Stimulated activated CD4-positive, alpha-beta T cell treated with anti-CD3 and anti-CD28 coated beads, TNF-alpha, amount 100 ng/mL, for 4 hours (primary cell): ENCODE data around the gene SIM1.
"Not testable (repeated sequence)": the region's sequence is repeated elsewhere in the genome, so short reads cannot be mapped to it uniquely, and the experiment has no call there.

Experiments
- DNase-seq, 3 experiments: peaks; one replicate each; pipeline ENCODE4 v3.0.0-alpha.2; 2020; ENCODE audit warnings: low read depth in 3 of 3

SIM1 gene

DNA sequence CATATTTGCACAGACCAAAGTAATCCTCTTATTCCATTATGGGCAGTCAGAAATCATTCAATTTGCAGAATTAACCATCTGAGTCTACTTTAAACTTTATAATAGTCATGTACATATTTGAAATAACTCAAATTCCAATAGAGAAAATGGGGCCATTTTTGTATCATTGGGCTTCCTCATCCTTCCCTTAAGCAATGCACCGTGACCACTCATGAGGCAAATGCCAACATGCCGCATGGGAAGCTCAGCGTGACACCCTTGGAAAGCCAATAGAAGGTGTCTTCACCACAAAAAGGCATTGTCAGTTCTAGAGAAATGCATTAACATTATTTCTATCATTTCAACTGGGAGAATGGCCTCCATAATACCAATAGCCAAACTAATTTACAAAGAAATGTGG is 38.5 kb downstream of the SIM1 start:
- no peak for DNase-seq

GRCh38 chr6:100420711-100421110 is 44.0 kb downstream of the SIM1 start:
- DNase-seq = no peak

DNA sequence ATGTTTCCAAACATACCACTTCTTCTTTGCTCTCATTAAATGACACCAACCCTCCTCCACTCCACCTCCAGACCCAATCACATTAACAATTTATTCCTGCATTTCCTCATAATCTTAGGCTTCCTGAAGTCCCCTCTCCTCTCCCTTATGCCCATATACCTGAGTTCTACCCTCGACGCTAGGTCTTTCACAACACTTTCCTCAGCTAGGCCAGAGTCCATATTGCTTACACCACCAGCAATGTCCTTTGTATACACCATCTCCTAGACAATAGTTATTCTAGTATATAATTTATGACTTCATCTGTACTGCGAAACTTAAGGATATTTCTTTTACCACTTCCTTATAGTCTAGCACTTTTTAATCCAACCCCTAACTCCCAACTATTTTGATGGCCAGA is 47.7 kb downstream of the SIM1 start:
- DNase-seq = no peak

- DNase-seq = no peak
Measured at GRCh38 chr6:100415768-100416167, 49.0 kb downstream of the SIM1 start.

DNA sequence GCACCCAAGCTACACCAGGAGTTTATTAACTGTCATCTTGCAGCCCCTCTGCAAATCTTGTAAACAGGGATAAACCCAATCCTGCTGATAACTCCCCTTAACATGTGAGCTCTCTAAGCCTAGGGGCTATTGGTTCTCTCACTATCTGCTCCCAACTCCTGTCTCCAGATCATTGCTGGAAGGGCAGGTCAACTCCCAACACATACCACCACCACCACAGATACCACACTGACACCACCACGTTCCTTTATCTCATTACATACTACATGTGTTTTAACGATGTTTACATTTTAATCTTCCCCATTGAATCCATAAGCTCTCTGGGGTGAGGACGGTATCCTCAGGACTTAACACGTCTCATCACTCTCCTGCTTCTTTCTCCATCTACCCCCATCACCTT is 51.8 kb downstream of the SIM1 start:
- no peak for DNase-seq

GRCh38 chr6:100404051-100404450 is 60.7 kb downstream of the SIM1 start:
- no peak for DNase-seq

DNA sequence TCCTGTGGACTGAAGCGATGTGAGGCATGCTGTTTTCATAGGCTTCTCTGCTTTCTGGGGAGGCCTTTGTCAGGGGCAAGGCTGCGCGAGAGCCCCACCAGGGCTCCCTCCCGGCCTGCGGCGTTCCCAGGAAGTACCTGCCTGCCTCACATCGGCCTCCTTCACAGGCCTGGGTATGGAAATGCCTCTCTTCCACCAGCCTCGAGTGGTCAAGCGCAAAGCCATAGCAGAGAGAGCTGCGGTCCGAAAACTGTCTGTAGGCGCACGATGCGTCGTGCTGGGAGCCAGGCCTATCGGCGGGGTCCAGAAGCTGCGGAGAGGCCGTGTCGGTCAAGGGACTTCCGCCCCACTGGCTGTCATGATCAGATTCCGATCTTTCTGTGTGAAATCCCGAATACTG is 71.2 kb downstream of the SIM1 start:
- DNase-seq = no peak

- DNase-seq = no peak
Measured at GRCh38 chr6:100392423-100392822, 72.3 kb downstream of the SIM1 start.

DNA sequence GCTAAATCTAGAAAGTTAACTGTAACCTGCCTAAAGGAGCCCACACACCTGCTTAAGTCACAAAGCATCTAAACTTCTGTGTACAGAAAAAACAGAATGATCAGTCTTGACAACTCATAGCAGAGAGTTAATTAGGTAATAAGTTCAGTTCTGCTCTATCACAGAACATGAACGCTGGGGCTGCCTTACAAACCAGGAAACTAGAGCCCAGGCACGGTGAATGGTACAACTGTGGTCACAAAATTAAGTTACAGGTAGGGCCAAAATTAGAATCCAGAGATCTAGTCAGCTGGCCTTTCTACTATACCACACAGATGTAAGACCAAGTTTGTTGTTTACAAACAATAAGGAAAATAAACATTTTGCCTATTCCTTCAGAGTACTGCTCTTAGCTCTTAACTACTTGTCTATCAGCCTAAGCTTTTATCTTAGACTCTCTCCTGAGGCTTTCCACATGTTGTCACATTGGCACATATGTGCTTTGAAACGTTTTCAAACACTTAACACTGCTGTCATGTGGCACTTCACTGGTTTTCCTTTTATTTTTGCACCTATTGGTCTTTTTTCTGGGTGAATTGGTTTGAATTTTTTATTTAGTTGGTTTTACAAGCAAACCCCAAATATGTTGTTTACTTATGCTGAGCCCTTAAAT is 75.7 kb downstream of the SIM1 start:
- no peak for DNase-seq

GRCh38 chr6:100382767-100383195 is 81.9 kb downstream of the SIM1 start:
- no peak for DNase-seq

GRCh38 chr6:100382031-100382430 is 82.7 kb downstream of the SIM1 start:
- no peak for DNase-seq

GRCh38 chr6:100381111-100381510 is 83.6 kb downstream of the SIM1 start:
- no peak for DNase-seq

- DNase-seq = no peak
Measured at GRCh38 chr6:100379386-100379785, 85.3 kb downstream of the SIM1 start.

- DNase-seq = no peak
Measured at GRCh38 chr6:100378576-100378975, 86.1 kb downstream of the SIM1 start.

- no peak for DNase-seq
Measured at GRCh38 chr6:100376103-100376502, 88.6 kb downstream of the SIM1 start.

- DNase-seq = no peak
Measured at GRCh38 chr6:100372326-100373091, 92.2 kb downstream of the SIM1 start.

DNA sequence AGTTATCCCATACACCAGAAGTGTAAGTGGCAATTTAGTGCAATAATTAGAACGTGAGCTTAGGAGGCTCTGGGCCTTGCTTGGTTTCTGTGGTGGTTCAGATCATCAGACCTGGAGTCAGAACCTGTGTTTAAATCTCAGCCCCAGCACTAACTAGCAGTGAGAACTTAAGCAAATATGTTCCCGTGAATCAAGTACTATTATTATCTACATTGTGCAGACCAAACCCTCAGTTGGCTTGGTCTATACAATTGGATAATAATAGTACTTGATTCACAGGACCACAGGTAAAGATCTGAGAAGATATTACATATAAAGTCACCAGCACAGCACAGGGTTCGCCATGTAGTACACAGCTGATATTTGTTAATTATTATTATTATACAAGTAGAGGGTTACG is 93.1 kb downstream of the SIM1 start:
- no peak for DNase-seq

GRCh38 chr6:100370265-100370664 is 94.5 kb downstream of the SIM1 start:
- DNase-seq = no peak

GRCh38 chr6:100366419-100366818 is 98.3 kb downstream of the SIM1 start:
- no peak for DNase-seq

GRCh38 chr6:100363651-100364050 is 101.1 kb downstream of the SIM1 start:
- no peak for DNase-seq

- DNase-seq = not testable (repeated sequence)
Measured at GRCh38 chr6:100354736-100355641, 109.7 kb downstream of the SIM1 start.

- DNase-seq = no peak
Measured at GRCh38 chr6:100353276-100354015, 111.3 kb downstream of the SIM1 start.
